HepG2 (cell line): ENCODE measurements around the gene MGST2. TPM values are rescaled to one million over a fixed set of nuclear protein-coding genes. Genes with fewer than 3 reads are reported as not detected.

Source experiments
- ARID3A ChIP-seq: IDR thresholded peaks from 2 replicates; pipeline ENCODE4 v1.6.1; 2012; ENCODE audit warnings: low read depth, low read length, improper control_type of control experiment
- ARNT2 ChIP-seq: sonication (generic); formaldehyde crosslinking; IDR thresholded peaks from 2 replicates; pipeline ENCODE4 v1.8.0; 2022; ENCODE audit warnings: mild to moderate bottlenecking, low read depth, missing genetic modification reagents, moderate library complexity
- ATF7 ChIP-seq, 2 experiments: fragments of 450-650 bp in 1 of 2; sonication (generic) in 1 of 2; formaldehyde crosslinking in 1 of 2; IDR thresholded peaks; 2 replicates each; pipeline versions ENCODE4 v1.4.0 to v1.6.1; 2016 to 2020; ENCODE audit warnings: antibody characterized with exemption in 1 of 2, mild to moderate bottlenecking in 1 of 2, missing genetic modification reagents in 1 of 2
- GTF3A ChIP-seq: sonication (generic); formaldehyde crosslinking; conservative IDR thresholded peaks from 2 replicates; pipeline ENCODE4 v1.4.0; 2020; ENCODE audit warnings: mild to moderate bottlenecking, missing genetic modification reagents
- KLF9 ChIP-seq: IDR thresholded peaks from 2 replicates; pipeline ENCODE4 v1.6.1; 2016; ENCODE audit warnings: low read depth
- MATR3 ChIP-seq: sonication (generic); formaldehyde crosslinking; IDR thresholded peaks from 2 replicates; pipeline ENCODE4 v1.4.0; 2020; ENCODE audit warnings: missing genetic modification reagents
- MEF2D ChIP-seq: sonication (generic); formaldehyde crosslinking; IDR thresholded peaks from 2 replicates; pipeline ENCODE4 v1.5.1; 2020; ENCODE audit warnings: mild to moderate bottlenecking, missing genetic modification reagents
- MLX ChIP-seq: IDR thresholded peaks from 2 replicates; pipeline ENCODE4 v1.6.1; 2016
- MXD4 ChIP-seq: IDR thresholded peaks from 2 replicates; pipeline ENCODE4 v1.6.1; 2016; ENCODE audit warnings: mild to moderate bottlenecking, missing biosample characterization, missing genetic modification reagents
- NONO ChIP-seq, 2 experiments: fragments of 450-650 bp in 1 of 2; sonication (generic) in 1 of 2; formaldehyde crosslinking in 1 of 2; IDR thresholded peaks in 1 of 2; conservative IDR thresholded peaks in 1 of 2; 2 replicates each; pipeline versions ENCODE4 v1.6.1 to v1.8.0; 2017 to 2022; ENCODE audit warnings: mild to moderate bottlenecking in 1 of 2, missing genetic modification reagents in 1 of 2, moderate library complexity in 1 of 2
- PAWR ChIP-seq: sonication (generic); formaldehyde crosslinking; IDR thresholded peaks from 2 replicates; pipeline ENCODE4 v1.4.0; 2020; ENCODE audit warnings: missing genetic modification reagents, mild to moderate bottlenecking, borderline replicate concordance
- POLR2AphosphoS5 ChIP-seq: IDR thresholded peaks from 2 replicates; pipeline ENCODE4 v1.6.1; 2012; ENCODE audit warnings: low read depth, low read length
- SMYD3 ChIP-seq: sonication (generic); formaldehyde crosslinking; IDR thresholded peaks from 2 replicates; pipeline ENCODE4 v1.8.1; 2023; ENCODE audit warnings: mild to moderate bottlenecking, missing genetic modification reagents
- XBP1 ChIP-seq: sonication (generic); formaldehyde crosslinking; IDR thresholded peaks from 2 replicates; pipeline ENCODE4 v1.5.0; 2020; ENCODE audit warnings: missing genetic modification reagents
- ZNF256 ChIP-seq: sonication (generic); formaldehyde crosslinking; conservative IDR thresholded peaks from 2 replicates; pipeline ENCODE4 v1.4.0; 2020; ENCODE audit warnings: missing genetic modification reagents
- ZNF33B ChIP-seq: sonication (generic); formaldehyde crosslinking; IDR thresholded peaks from 2 replicates; pipeline ENCODE4 v1.5.1; 2020; ENCODE audit warnings: mild to moderate bottlenecking, missing genetic modification reagents
- ZNF451 ChIP-seq: sonication (generic); formaldehyde crosslinking; IDR thresholded peaks from 2 replicates; pipeline ENCODE4 v1.5.0; 2020; ENCODE audit warnings: mild to moderate bottlenecking, missing genetic modification reagents
- ZNF512 ChIP-seq: sonication (generic); formaldehyde crosslinking; IDR thresholded peaks from 2 replicates; pipeline ENCODE4 v1.4.0; 2020; ENCODE audit warnings: mild to moderate bottlenecking, missing genetic modification reagents
- ZNF710 ChIP-seq: sonication (generic); formaldehyde crosslinking; IDR thresholded peaks from 2 replicates; pipeline ENCODE4 v1.5.0; 2020; ENCODE audit warnings: mild to moderate bottlenecking, missing genetic modification reagents, borderline replicate concordance
- ZNF713 ChIP-seq: sonication (generic); formaldehyde crosslinking; IDR thresholded peaks from 2 replicates; pipeline ENCODE4 v1.4.0; 2020; ENCODE audit warnings: mild to moderate bottlenecking, missing genetic modification reagents
- ZNF781 ChIP-seq: sonication (generic); formaldehyde crosslinking; IDR thresholded peaks from 2 replicates; pipeline ENCODE4 v1.5.1; 2020; ENCODE audit warnings: borderline replicate concordance, mild to moderate bottlenecking, missing genetic modification reagents; ENCODE audit errors: not compliant biosample characterization
- ZSCAN22 ChIP-seq: sonication (generic); formaldehyde crosslinking; IDR thresholded peaks from 2 replicates; pipeline ENCODE4 v1.4.0; 2020; ENCODE audit warnings: mild to moderate bottlenecking, missing genetic modification reagents
- ZSCAN25 ChIP-seq: sonication (generic); formaldehyde crosslinking; IDR thresholded peaks from 2 replicates; pipeline ENCODE4 v1.8.0; 2022; ENCODE audit warnings: mild to moderate bottlenecking, missing genetic modification reagents
- polyA plus RNA-seq, 8 experiments: library from polyadenylated mRNA; depleted of rRNA in 3 of 8; stranded (reverse) in 7 of 8; unstranded in 1 of 8; fragments of >200 nt; fragmentation: Illumina TruSeq in 4 of 8; extraction: Trizol in 4 of 8; gene quantifications; 2 replicates each; pipeline versions ENCODE4 v1.2.1 to v1.2.3, GENCODE V29; 2011 to 2016; ENCODE audit warnings: low read depth in 4 of 8, missing spikeins in 1 of 8, mixed read lengths in 1 of 8; ENCODE audit not compliant: insufficient read depth in 1 of 8
- total RNA-seq, 5 experiments: library from RNA; depleted of rRNA; stranded (reverse); fragments of >200 nt; fragmentation: Illumina TruSeq; extraction: Trizol; gene quantifications; 2 replicates each; pipeline ENCODE4 v1.2.3, GENCODE V29; 2016; ENCODE audit warnings: low read depth in 1 of 5

Gene MGST2
- total and polyA plus RNA-seq, 2 of the 13 experiments (the other 11 are each of a cell fraction or from before 2014, with no cell fraction given) = 205 to 416 TPM

GRCh38 chr4:139665690-139666529 lies at the start of gene MGST2 (continued):
- TF ChIP-seq ZNF512 (CRISPR knock-in tag) (no peak), ZNF33B (peak; percentile 24; the same call in 1 of the 2 replicates), ZSCAN25 (CRISPR knock-in tag) (peak; percentile 86), ZNF713 (CRISPR knock-in tag) (no peak), ZNF256 (CRISPR knock-in tag) (peak; percentile 37; the same call in 1 of the 2 replicates), MATR3 (CRISPR knock-in tag) (no peak), GTF3A (CRISPR knock-in tag) (peak; percentile 90), NONO (IDR thresholded peaks at IDR 0.05) (no peak), NONO (CRISPR knock-in tag; conservative IDR thresholded peaks at IDR 0.05) (peak; percentile 75; the same call in 1 of the 2 replicates), MEF2D (CRISPR knock-in tag) (peak; percentile 75; the same call in 1 of the 2 replicates), ATF7 (IDR thresholded peaks at IDR 0.05) (no peak), ATF7 (CRISPR knock-in tag; IDR thresholded peaks at IDR 0.05) (0 out of 2 replicates have a peak, but pooled peaks have one; percentile 46), SMYD3 (CRISPR knock-in tag) (peak; percentile 86; the same call in 1 of the 2 replicates), ZSCAN22 (peak; percentile 53; the same call in 1 of the 2 replicates), ZNF451 (CRISPR knock-in tag) (peak; percentile 30; the same call in 1 of the 2 replicates), PAWR (CRISPR knock-in tag) (0 out of 2 replicates have a peak, but pooled peaks have one; percentile 59), KLF9 (no peak), ZNF781 (CRISPR knock-in tag) (peak; percentile 47), ARID3A (peak; percentile 75), XBP1 (CRISPR knock-in tag) (peak; percentile 81; the same call in 1 of the 2 replicates), ZNF710 (CRISPR knock-in tag) (peak; percentile 71; the same call in 1 of the 2 replicates), ARNT2 (peak; percentile 41; the same call in 1 of the 2 replicates), MXD4 (CRISPR knock-in tag) (peak; percentile 71; the same call in 1 of the 2 replicates), POLR2AphosphoS5 (peak; percentile 87), MLX (CRISPR knock-in tag) (peak; percentile 33; the same call in 1 of the 2 replicates)
